HG02870 (cell line): ENCODE data around the gene DRC3.
"Not testable (repeated sequence)": the region's sequence is repeated elsewhere in the genome, so short reads cannot be mapped to it uniquely, and the experiment has no call there.

Source experiments
- ATAC-seq: cut with Tn5 transposase; IDR thresholded peaks from one replicate; pipeline ENCODE4 v1.9.1; 2021; ENCODE audit warnings: mild to moderate bottlenecking, moderate library complexity; ENCODE audit not compliant: unreplicated experiment

The DRC3 gene

GRCh38 chr17:17989618-17990017, 17.0 kb downstream of the DRC3 start:
- no peak for ATAC-seq

- ATAC-seq: no peak
These were observed 17.6 kb downstream of the DRC3 start for GRCh38 chr17:17990282-17990681.

- no peak for ATAC-seq
These were observed 20.7 kb downstream of the DRC3 start for GRCh38 chr17:17993366-17993765.

GRCh38 chr17:17993852-17994251, 21.2 kb downstream of the DRC3 start:
- ATAC-seq: no peak

GRCh38 chr17:17994271-17995069, 21.8 kb downstream of the DRC3 start:
- no peak for ATAC-seq

GRCh38 chr17:17995887-17996286, 23.2 kb downstream of the DRC3 start:
- not testable (repeated sequence) for ATAC-seq

GRCh38 chr17:17998934-17999333, 26.3 kb downstream of the DRC3 start:
- no peak for ATAC-seq

- no peak for ATAC-seq
These were observed 26.8 kb downstream of the DRC3 start for GRCh38 chr17:17999364-18000029.

GRCh38 chr17:18000030-18000408, 27.4 kb downstream of the DRC3 start:
- ATAC-seq: no peak

- no peak for ATAC-seq
These were observed 29.5 kb downstream of the DRC3 start for GRCh38 chr17:18002171-18002570.

GRCh38 chr17:18004345-18004744, 31.7 kb downstream of the DRC3 start:
- ATAC-seq: no peak

- no peak for ATAC-seq
These were observed 32.2 kb downstream of the DRC3 start for GRCh38 chr17:18004884-18005305.

- no peak for ATAC-seq
These were observed 32.8 kb downstream of the DRC3 start for GRCh38 chr17:18005496-18005895.

- ATAC-seq: no peak
These were observed 34.0 kb downstream of the DRC3 start for GRCh38 chr17:18006495-18007239.

GRCh38 chr17:18008496-18009268, 36.0 kb downstream of the DRC3 start:
- ATAC-seq: no peak

- ATAC-seq: no peak
These were observed 37.2 kb downstream of the DRC3 start for GRCh38 chr17:18009609-18010420.

GRCh38 chr17:18011286-18011685, 38.6 kb downstream of the DRC3 start:
- ATAC-seq: no peak

- no peak for ATAC-seq
These were observed 41.3 kb downstream of the DRC3 start for GRCh38 chr17:18014006-18014405.

GRCh38 chr17:18015593-18015992, 42.9 kb downstream of the DRC3 start:
- ATAC-seq: no peak

- no peak for ATAC-seq
These were observed 43.8 kb downstream of the DRC3 start for GRCh38 chr17:18016426-18016825.
